ENCODE data around the gene LRRC17. TPM values are rescaled to one million over a fixed set of nuclear protein-coding genes. Genes with fewer than 3 reads are reported as not detected.

LRRC17 gene
- total RNA-seq, 4 donors from 2014 or later = 0.83 to 3.5 (median 2.6) TPM

GRCh38 chr7:102908676-102909075 is 4.1 kb upstream of the LRRC17 start:
- Histone ChIP-seq H3K4me3 (no peak overlapping the region), H3K27ac (replicated peaks in 1 of 4) (no peak overlapping the region), H3K4me1 (peaks cover 0 to 16% (median 12%) of the 10 kb centered on the region in 4 donors), H3K36me3 (no peaks in the 10 kb centered on the region), H3K9me3 (no peaks in the 10 kb centered on the region), H3K27me3 (no peaks in the 10 kb centered on the region)
- no peak for TF ChIP-seq POLR2AphosphoS5 (IDR thresholded peaks at IDR 0.05)
- no peak for TF ChIP-seq CTCF (IDR thresholded peaks at IDR 0.05)
- no peak for TF ChIP-seq POLR2A (IDR thresholded peaks at IDR 0.05; ENCODE audit: low read depth)
- no peak for TF ChIP-seq EP300 (IDR thresholded peaks at IDR 0.05)
- DNase-seq (ENCODE audit: extremely low spot score) = no peak
- intact Hi-C loops (cut with DNase I) = no loop called here

GRCh38 chr7:102913826-102914225 is 1.0 kb downstream of the LRRC17 start:
- Histone ChIP-seq H3K9me3 (no peaks in the 10 kb centered on the region), H3K27ac (replicated peaks in 1 of 4) (peak overlapping the region in 3 of 4 donors; percentile 28 to 42 (median 37)), H3K4me1 (peaks cover 3 to 35% (median 20%) of the 10 kb centered on the region in 4 donors), H3K36me3 (no peaks in the 10 kb centered on the region), H3K4me3 (peak overlapping the region; percentile 15 to 45 (median 22)), H3K27me3 (no peaks in the 10 kb centered on the region)
- intact Hi-C loops (cut with DNase I) = no loop called here
- TF ChIP-seq CTCF (IDR thresholded peaks at IDR 0.05) (no peak), POLR2A (IDR thresholded peaks at IDR 0.05; ENCODE audit: low read depth) (no peak), POLR2AphosphoS5 (IDR thresholded peaks at IDR 0.05) (no peak), EP300 (IDR thresholded peaks at IDR 0.05) (no peak)
- no peak for DNase-seq (ENCODE audit: extremely low spot score)
- WGBS = 69% methylated on average over 6 of the region's 9 CpGs

- peak overlapping the region in 3 of 4 donors; percentile 28 to 42 (median 37) for H3K27ac ChIP-seq (replicated peaks in 1 of 4)
- WGBS = 45% methylated on average over 8 of the region's 8 CpGs
- peaks cover 3 to 35% (median 20%) of the 10 kb centered on the region in 4 donors for H3K4me1 ChIP-seq
- H3K36me3 ChIP-seq = no peaks in the 10 kb centered on the region
- DNase-seq (ENCODE audit: extremely low spot score) = no peak
- TF ChIP-seq EP300 (IDR thresholded peaks at IDR 0.05) (no peak), POLR2A (IDR thresholded peaks at IDR 0.05; ENCODE audit: low read depth) (no peak), CTCF (IDR thresholded peaks at IDR 0.05) (no peak), POLR2AphosphoS5 (IDR thresholded peaks at IDR 0.05) (peak in 1 of 2 donors; percentile 52)
- intact Hi-C loops (cut with DNase I) = no loop called here
- H3K9me3 ChIP-seq = no peaks in the 10 kb centered on the region
- no peaks in the 10 kb centered on the region for H3K27me3 ChIP-seq
- H3K4me3 ChIP-seq = peak overlapping the region; percentile 15 to 45 (median 22)
Observed at GRCh38 chr7:102914585-102914984, 1.8 kb downstream of the LRRC17 start.

- no peak overlapping the region for H3K27ac ChIP-seq (replicated peaks in 1 of 4)
- H3K4me3 ChIP-seq = no peak overlapping the region
- DNase-seq (ENCODE audit: extremely low spot score) = no peak
- TF ChIP-seq POLR2AphosphoS5 (IDR thresholded peaks at IDR 0.05) (no peak), CTCF (IDR thresholded peaks at IDR 0.05) (no peak), EP300 (IDR thresholded peaks at IDR 0.05) (no peak), POLR2A (IDR thresholded peaks at IDR 0.05; ENCODE audit: low read depth) (no peak)
- no peaks in the 10 kb centered on the region for H3K9me3 ChIP-seq
- H3K27me3 ChIP-seq = no peaks in the 10 kb centered on the region
- 60% methylated on average over 3 of the region's 3 CpGs for WGBS
- H3K36me3 ChIP-seq = no peaks in the 10 kb centered on the region
- intact Hi-C loops (cut with DNase I) = no loop called here
- peaks cover 3 to 35% (median 20%) of the 10 kb centered on the region in 4 donors for H3K4me1 ChIP-seq
Observed at GRCh38 chr7:102916426-102916825, 3.6 kb downstream of the LRRC17 start.

GRCh38 chr7:102916881-102917280 is 4.1 kb downstream of the LRRC17 start:
- no peak overlapping the region for H3K27ac ChIP-seq (replicated peaks in 1 of 4)
- intact Hi-C loops (cut with DNase I) = no loop called here
- no peaks in the 10 kb centered on the region for H3K36me3 ChIP-seq
- no peak for TF ChIP-seq EP300 (IDR thresholded peaks at IDR 0.05)
- no peak for TF ChIP-seq POLR2A (IDR thresholded peaks at IDR 0.05; ENCODE audit: low read depth)
- no peak for TF ChIP-seq POLR2AphosphoS5 (IDR thresholded peaks at IDR 0.05)
- no peak for DNase-seq (ENCODE audit: extremely low spot score)
- H3K9me3 ChIP-seq = no peaks in the 10 kb centered on the region
- no peaks in the 10 kb centered on the region for H3K27me3 ChIP-seq
- no peak overlapping the region for H3K4me3 ChIP-seq
- H3K4me1 ChIP-seq = peaks cover 3 to 35% (median 20%) of the 10 kb centered on the region in 4 donors

Measured in esophagus muscularis mucosa (tissue), 4 donors.